Karpas-422 (cell line): ENCODE results near the gene ASXL1. TPM values are rescaled to one million over a fixed set of nuclear protein-coding genes. Genes with fewer than 3 reads are reported as not detected.

Experiments
- DNase-seq: peaks from one replicate; pipeline ENCODE4 v3.0.0-alpha.2; 2015
- H2AFZ ChIP-seq: fragments of 200-600 bp; sonication (generic); 2 replicates; pipeline ENCODE4 v1.6.1; 2014; ENCODE audit warnings: antibody characterized with exemption, low read length, mixed read lengths
- H3K27ac ChIP-seq: fragments of 200-600 bp; sonication (generic); 2 replicates; pipeline ENCODE4 v1.5.1; 2014; ENCODE audit warnings: mild to moderate bottlenecking, low read length, moderate library complexity
- H3K27me3 ChIP-seq: fragments of 200-600 bp; sonication (generic); 2 replicates; pipeline ENCODE4 v1.6.1; 2014; ENCODE audit warnings: low read length, mixed read lengths
- H3K36me3 ChIP-seq: fragments of 200-600 bp; sonication (generic); 2 replicates; pipeline ENCODE4 v1.6.1; 2014; ENCODE audit warnings: low read length, mixed read lengths; ENCODE audit not compliant: insufficient read depth
- H3K4me1 ChIP-seq: fragments of 200-600 bp; sonication (generic); 2 replicates; pipeline ENCODE4 v1.6.1; 2014; ENCODE audit warnings: mild to moderate bottlenecking, low read length, mixed read lengths
- H3K4me2 ChIP-seq: fragments of 200-600 bp; sonication (generic); 2 replicates; pipeline ENCODE4 v1.6.1; 2014; ENCODE audit warnings: low read length, low read depth, mild to moderate bottlenecking; ENCODE audit not compliant: poor library complexity, severe bottlenecking
- H3K4me3 ChIP-seq: fragments of 200-600 bp; sonication (generic); 2 replicates; pipeline ENCODE4 v1.5.1; 2014; ENCODE audit warnings: mild to moderate bottlenecking, antibody characterized with exemption, low read length, mixed read lengths
- H3K79me2 ChIP-seq: fragments of 200-600 bp; sonication (generic); 2 replicates; pipeline ENCODE4 v1.6.1; 2014; ENCODE audit warnings: mild to moderate bottlenecking, low read length, mixed read lengths
- H3K9ac ChIP-seq: fragments of 200-600 bp; sonication (generic); 2 replicates; pipeline ENCODE4 v1.6.0; 2014; ENCODE audit warnings: low read length
- H3K9me2 ChIP-seq: fragments of 200-600 bp; sonication (generic), shearing (Covaris generic); replicated peaks from 2 replicates; pipeline ENCODE4 v1.6.0; 2014; ENCODE audit warnings: mild to moderate bottlenecking, low read length, moderate library complexity; ENCODE audit not compliant: insufficient read depth
- H3K9me3 ChIP-seq: fragments of 300-700, 200-600 bp; sonication (generic); 2 replicates; pipeline ENCODE4 v1.6.1; 2014; ENCODE audit warnings: low read length, mixed read lengths
- H4K20me1 ChIP-seq: fragments of 200-600 bp; sonication (generic); 2 replicates; pipeline ENCODE4 v1.6.1; 2014; ENCODE audit warnings: mild to moderate bottlenecking, antibody characterized with exemption, low read length, low read depth; ENCODE audit not compliant: insufficient read depth
- total RNA-seq: library from RNA; depleted of rRNA; stranded (reverse); fragments of >200 nt; shearing (Covaris generic); gene quantifications from 2 replicates; pipeline ENCODE4 v1.2.3, GENCODE V29; 2014; ENCODE audit warnings: low replicate concordance

Gene ASXL1
- total RNA-seq, 1 experiment from 2014 or later, result 39.9 TPM

DNA sequence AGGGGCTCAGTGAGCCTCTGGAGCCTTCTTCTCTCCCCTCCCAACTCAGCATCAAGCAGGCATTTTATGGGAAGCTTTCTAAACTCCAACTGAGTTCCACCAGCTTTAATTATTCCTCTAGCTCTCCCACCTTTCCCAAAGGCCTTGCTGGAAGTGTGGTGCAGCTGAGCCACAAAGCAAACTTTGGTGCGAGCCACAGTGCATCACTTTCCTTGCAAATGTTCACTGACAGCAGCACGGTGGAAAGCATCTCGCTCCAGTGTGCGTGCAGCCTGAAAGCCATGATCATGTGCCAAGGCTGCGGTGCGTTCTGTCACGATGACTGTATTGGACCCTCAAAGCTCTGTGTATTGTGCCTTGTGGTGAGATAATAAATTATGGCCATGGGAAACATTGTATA lies 78.8 kb downstream of the ASXL1 start:
- DNase-seq, result no peak
- peaks cover 7% of the 10 kb centered on the region for H3K4me1 ChIP-seq
- no peaks in the 10 kb centered on the region for H3K9me3 ChIP-seq
- no peak overlapping the region for H3K27ac ChIP-seq
- no peak overlapping the region for H3K9ac ChIP-seq
- H3K79me2 ChIP-seq, result no peaks in the 10 kb centered on the region
- H2AFZ ChIP-seq, result no peak overlapping the region
- peaks cover 38% of the 10 kb centered on the region for H3K36me3 ChIP-seq
- no peaks in the 10 kb centered on the region for H3K9me2 ChIP-seq
- no peaks in the 10 kb centered on the region for H3K27me3 ChIP-seq
- H4K20me1 ChIP-seq, result 0 out of 2 replicates have a peak, but pooled peaks cover 3% of the 10 kb centered on the region
- H3K4me3 ChIP-seq, result no peak overlapping the region
- no peak overlapping the region for H3K4me2 ChIP-seq

DNA sequence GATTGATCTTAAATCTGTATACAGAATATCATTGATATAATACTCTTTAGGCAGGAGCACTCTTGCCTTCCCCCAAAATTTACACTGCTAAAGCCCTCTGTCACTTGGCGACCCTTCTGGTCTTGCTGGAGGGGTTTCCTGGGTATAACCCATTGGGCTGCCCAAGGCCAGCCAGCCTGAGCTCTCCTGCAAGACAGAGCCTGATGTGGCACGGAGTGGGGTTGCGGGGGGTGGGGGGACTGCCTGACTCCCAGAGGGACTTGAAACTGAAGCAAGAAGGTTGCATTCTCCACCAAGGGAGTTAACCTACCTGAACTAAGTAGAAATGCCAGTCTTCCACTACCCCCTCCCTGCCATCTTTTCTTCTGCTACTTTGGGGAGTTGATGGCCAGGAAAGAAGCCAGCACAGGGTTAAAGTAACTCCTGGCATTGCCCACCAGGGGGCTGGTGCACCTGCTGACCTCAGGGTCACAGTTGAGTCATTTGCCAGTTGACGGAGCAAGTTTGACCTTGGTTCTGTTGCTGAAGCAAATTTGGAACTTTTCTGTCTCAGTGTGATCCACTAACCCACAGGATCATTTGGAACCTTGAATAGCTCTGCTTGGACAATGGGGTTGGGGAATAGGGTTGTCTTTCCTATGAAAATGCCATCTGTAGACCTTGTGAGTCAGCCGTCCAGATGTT lies 79.4 kb downstream of the ASXL1 start:
- Histone ChIP-seq H3K4me3 (no peak overlapping the region), H2AFZ (no peak overlapping the region), H3K9ac (no peak overlapping the region), H3K9me3 (no peaks in the 10 kb centered on the region), H3K4me2 (no peak overlapping the region), H4K20me1 (0 out of 2 replicates have a peak, but pooled peaks cover 3% of the 10 kb centered on the region), H3K79me2 (no peaks in the 10 kb centered on the region), H3K27me3 (no peaks in the 10 kb centered on the region), H3K9me2 (no peaks in the 10 kb centered on the region), H3K27ac (no peak overlapping the region), H3K4me1 (peaks cover 7% of the 10 kb centered on the region), H3K36me3 (peaks cover 36% of the 10 kb centered on the region)
- no peak for DNase-seq

DNA sequence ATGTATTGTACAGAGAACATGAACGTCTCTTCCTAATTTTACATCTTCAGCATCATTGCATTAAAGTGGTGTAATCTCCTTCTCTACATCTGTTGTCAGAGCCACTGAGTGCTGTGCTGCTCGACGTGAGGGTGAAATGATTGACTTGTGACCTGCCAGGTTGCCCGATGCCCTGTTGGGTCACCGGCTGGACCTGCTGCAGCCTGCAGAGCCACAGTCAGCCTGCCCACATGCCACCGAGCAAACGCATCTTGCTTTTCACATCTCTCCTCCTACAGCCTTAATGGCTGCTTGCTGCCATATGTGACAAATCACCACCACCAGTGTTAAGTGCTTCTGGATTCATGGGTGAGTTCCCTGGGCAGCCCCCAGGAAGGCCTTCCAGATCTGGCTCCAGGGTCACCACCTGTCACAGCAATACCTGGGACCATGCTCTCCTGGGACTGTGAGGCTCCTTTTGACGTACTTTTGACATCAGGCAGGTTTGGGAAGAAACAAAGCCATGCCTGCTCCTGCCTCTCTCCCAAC lies 80.3 kb downstream of the ASXL1 start:
- Histone ChIP-seq H3K9ac (no peak overlapping the region), H3K9me3 (no peaks in the 10 kb centered on the region), H2AFZ (no peak overlapping the region), H3K27ac (no peak overlapping the region), H3K9me2 (no peaks in the 10 kb centered on the region), H3K4me1 (peaks cover 7% of the 10 kb centered on the region), H3K27me3 (no peaks in the 10 kb centered on the region), H4K20me1 (peaks cover 3% of the 10 kb centered on the region; the same call in 1 of the 2 replicates), H3K4me2 (no peak overlapping the region), H3K36me3 (peaks cover 33% of the 10 kb centered on the region), H3K79me2 (no peaks in the 10 kb centered on the region), H3K4me3 (no peak overlapping the region)
- DNase-seq, result no peak

DNA sequence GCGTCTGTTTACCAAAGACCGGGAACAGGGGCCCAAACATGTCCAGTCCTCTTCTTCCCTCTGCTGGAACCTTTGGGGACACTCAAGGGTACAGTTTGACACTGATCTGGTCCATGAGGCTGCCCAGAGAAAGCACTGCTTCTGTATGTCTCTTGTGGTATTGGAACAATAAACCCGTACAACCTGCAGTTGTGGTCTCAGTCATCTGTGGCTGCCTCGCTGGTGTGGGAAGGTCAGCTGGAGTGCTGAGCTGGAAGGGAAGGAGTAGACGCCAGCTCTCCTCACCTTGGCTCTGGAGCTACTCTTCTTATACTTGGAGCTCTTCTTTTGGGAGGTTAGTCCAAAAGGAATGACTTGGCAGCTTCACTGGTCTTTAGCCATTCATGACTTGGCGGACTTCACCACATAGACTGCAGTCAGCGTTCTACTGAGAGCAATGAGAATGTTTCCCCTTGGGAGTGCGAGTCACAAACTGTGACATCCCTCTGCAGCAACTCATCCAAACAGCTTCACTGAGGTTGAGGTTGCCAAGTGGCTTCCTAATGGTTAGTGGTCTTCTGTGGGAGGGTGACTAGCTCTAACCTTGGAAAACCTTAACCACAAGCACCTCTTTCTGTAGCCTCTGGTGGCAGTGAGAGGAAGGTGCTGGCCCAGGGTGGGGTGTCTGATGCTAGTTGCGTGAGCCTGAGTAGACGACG lies 81.2 kb downstream of the ASXL1 start:
- H3K27ac ChIP-seq, result no peak overlapping the region
- H3K9me3 ChIP-seq, result no peaks in the 10 kb centered on the region
- H2AFZ ChIP-seq, result no peak overlapping the region
- H3K4me1 ChIP-seq, result peaks cover 12% of the 10 kb centered on the region
- no peak overlapping the region for H3K9ac ChIP-seq
- peaks cover 9% of the 10 kb centered on the region; the same call in 1 of the 2 replicates for H4K20me1 ChIP-seq
- H3K27me3 ChIP-seq, result no peaks in the 10 kb centered on the region
- no peaks in the 10 kb centered on the region for H3K9me2 ChIP-seq
- peaks cover 25% of the 10 kb centered on the region for H3K36me3 ChIP-seq
- no peak overlapping the region for H3K4me3 ChIP-seq
- H3K4me2 ChIP-seq, result no peak overlapping the region
- H3K79me2 ChIP-seq, result no peaks in the 10 kb centered on the region
- DNase-seq, result no peak

DNA sequence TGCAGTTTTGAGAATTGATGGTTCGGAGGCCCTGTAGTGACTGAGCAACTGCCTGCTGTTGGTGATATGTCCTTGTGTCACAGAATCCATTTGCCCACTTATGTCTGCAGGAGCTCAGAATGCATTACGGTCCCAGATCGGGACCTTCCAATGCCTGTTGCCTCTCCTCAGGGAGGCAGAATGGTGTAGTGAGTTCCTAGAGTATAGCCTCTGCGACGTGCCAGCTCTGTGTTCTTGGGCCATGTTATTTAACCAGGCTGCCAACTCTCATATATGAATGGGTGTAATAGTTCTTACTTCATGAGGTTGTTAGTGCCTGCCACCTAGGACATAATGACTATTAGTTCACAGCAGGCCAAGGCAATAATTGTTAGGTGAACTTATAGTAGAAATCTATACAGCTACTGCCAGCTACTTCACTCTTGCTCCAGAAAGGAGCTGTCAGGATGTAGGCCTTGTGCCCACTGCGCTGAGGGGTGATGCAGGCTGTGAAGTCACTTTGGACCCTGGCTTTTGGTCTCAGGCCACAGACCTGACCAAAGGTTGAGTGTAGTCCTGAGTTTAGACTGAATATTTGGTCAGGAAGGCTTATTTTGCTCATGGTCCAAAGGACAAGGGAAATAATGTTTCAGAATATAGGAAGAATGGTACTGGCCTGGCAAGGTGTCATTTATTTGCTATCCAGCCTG lies 82.1 kb downstream of the ASXL1 start:
- H3K9me2 ChIP-seq, result no peaks in the 10 kb centered on the region
- H4K20me1 ChIP-seq, result peaks cover 9% of the 10 kb centered on the region; the same call in 1 of the 2 replicates
- H3K79me2 ChIP-seq, result no peaks in the 10 kb centered on the region
- H3K36me3 ChIP-seq, result peaks cover 16% of the 10 kb centered on the region
- H3K4me3 ChIP-seq, result no peak overlapping the region
- H2AFZ ChIP-seq, result no peak overlapping the region
- no peak overlapping the region for H3K4me2 ChIP-seq
- H3K4me1 ChIP-seq, result peaks cover 12% of the 10 kb centered on the region
- no peak for DNase-seq
- H3K9ac ChIP-seq, result no peak overlapping the region
- no peaks in the 10 kb centered on the region for H3K9me3 ChIP-seq
- H3K27ac ChIP-seq, result no peak overlapping the region
- no peaks in the 10 kb centered on the region for H3K27me3 ChIP-seq

DNA sequence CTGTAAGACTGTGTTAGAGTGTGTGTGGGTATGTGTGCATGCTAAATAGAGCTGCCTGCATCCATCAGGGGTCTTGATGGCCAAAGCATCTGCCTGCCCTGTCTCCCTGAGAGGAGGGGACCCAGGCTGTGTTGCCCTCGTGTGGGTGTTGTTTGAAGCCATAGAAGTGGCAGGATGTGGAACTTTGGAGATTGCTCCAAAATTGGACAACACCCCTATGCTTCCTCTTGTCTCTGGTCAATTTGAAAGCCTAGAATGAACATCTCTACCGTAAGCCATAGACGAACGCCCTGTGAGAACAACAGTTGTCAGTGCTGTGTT lies 82.6 kb downstream of the ASXL1 start:
- H3K27ac ChIP-seq, result no peak overlapping the region
- DNase-seq, result no peak

DNA sequence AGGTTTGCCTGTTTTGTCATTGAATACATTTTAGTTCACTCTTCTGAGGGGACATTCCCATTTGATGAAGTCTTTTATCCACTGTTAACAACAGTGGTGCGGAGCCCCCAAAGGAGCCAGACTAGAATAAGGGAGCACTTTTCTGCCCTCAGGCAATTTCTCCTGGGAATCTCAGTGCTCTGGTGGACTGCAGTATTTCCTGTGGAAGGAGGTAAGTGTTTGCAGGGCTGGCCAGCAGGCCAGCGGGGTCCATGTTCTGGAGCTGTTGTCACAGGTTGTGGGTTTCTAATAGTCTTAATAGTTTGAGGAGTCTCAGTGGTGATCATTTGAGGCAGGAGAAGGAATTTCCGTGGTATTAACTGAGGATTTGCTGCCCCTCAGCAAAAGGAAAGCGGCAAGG lies 83.5 kb downstream of the ASXL1 start:
- Histone ChIP-seq H3K4me3 (no peak overlapping the region), H4K20me1 (peaks cover 9% of the 10 kb centered on the region; the same call in 1 of the 2 replicates), H3K4me2 (no peak overlapping the region), H3K27ac (no peak overlapping the region), H3K4me1 (peaks cover 17% of the 10 kb centered on the region), H3K27me3 (no peaks in the 10 kb centered on the region), H3K9me2 (no peaks in the 10 kb centered on the region), H2AFZ (no peak overlapping the region), H3K9me3 (no peaks in the 10 kb centered on the region), H3K9ac (no peak overlapping the region), H3K36me3 (peaks cover 13% of the 10 kb centered on the region; the same call in 1 of the 2 replicates), H3K79me2 (no peaks in the 10 kb centered on the region)
- DNase-seq, result no peak

More for the DNA sequence above, 82.6 kb downstream of the ASXL1 start:
- H2AFZ ChIP-seq, result no peak overlapping the region
- peaks cover 13% of the 10 kb centered on the region; the same call in 1 of the 2 replicates for H3K36me3 ChIP-seq
- no peak overlapping the region for H3K4me2 ChIP-seq
- H4K20me1 ChIP-seq, result peaks cover 9% of the 10 kb centered on the region; the same call in 1 of the 2 replicates
- H3K9me2 ChIP-seq, result no peaks in the 10 kb centered on the region
- H3K27me3 ChIP-seq, result no peaks in the 10 kb centered on the region
- no peak overlapping the region for H3K9ac ChIP-seq
- H3K9me3 ChIP-seq, result no peaks in the 10 kb centered on the region
- H3K4me3 ChIP-seq, result no peak overlapping the region
- no peaks in the 10 kb centered on the region for H3K79me2 ChIP-seq
- H3K4me1 ChIP-seq, result peaks cover 14% of the 10 kb centered on the region
